SK-N-SH (cell line): Measurements from ENCODE around the gene GLIS1. TPM values are rescaled to one million over a fixed set of nuclear protein-coding genes. Genes with fewer than 3 reads are reported as not detected.
A peak's percentile ranks its signal among the peaks of the same experiment; 100 is the strongest.

Source experiments
- CTCF ChIA-PET: fragments of 300-600, 350-600 bp; formaldehyde crosslinking; extraction: SDS; loops from one replicate; lab custom pipeline; 2021; lab: Yijun Ruan, JAX
- POLR2A ChIA-PET: fragments of 350-600 bp; sonication (Branson Sonifier 250); formaldehyde crosslinking; extraction: SDS; loops from one replicate; lab custom pipeline; 2020; ENCODE audit warnings: antibody characterized with exemption, inconsistent platforms; lab: Yijun Ruan, JAX
- DNase-seq: peaks from one replicate; pipeline ENCODE4 v3.0.0; 2012
- H2AFZ ChIP-seq: fragments of 200-600 bp; sonication (generic); 2 replicates; pipeline ENCODE4 v1.8.1; 2016; ENCODE audit warnings: antibody characterized with exemption, mild to moderate bottlenecking, low read depth
- H3F3A ChIP-seq: fragments of 200-600 bp; sonication (generic); replicated peaks from 2 replicates; pipeline ENCODE3; 2016; ENCODE audit warnings: antibody characterized with exemption, mild to moderate bottlenecking; ENCODE audit not compliant: insufficient read depth
- H3K27ac ChIP-seq, 2 experiments: fragments of 200-500 bp in 1 of 2; fragments of 200-600 bp in 1 of 2; sonication (Bioruptor generic) in 1 of 2; sonication (generic), shearing (Covaris generic) in 1 of 2; 2 replicates each; pipeline versions ENCODE4 v1.5.1 to v1.6.1; 2014 to 2016; ENCODE audit warnings: low read depth in 2 of 2, inconsistent platforms in 1 of 2, low read length in 1 of 2, mild to moderate bottlenecking in 1 of 2, mixed read lengths in 1 of 2
- H3K27me3 ChIP-seq: fragments of 200-600 bp; sonication (generic), shearing (Covaris generic); 2 replicates; pipeline ENCODE4 v1.6.1; 2016; ENCODE audit warnings: mixed run types; ENCODE audit not compliant: insufficient read depth
- H3K36me3 ChIP-seq, 2 experiments: fragments of 200-500 bp in 1 of 2; fragments of 200-600 bp in 1 of 2; sonication (Bioruptor generic) in 1 of 2; sonication (generic) in 1 of 2; replicated peaks in 1 of 2; 2 replicates each; pipeline versions ENCODE3 to v1.5.1; 2014 to 2016; ENCODE audit warnings: low read length in 1 of 2, mild to moderate bottlenecking in 1 of 2; ENCODE audit not compliant: insufficient read depth in 2 of 2, control insufficient read depth in 1 of 2
- H3K4me1 ChIP-seq, 2 experiments: fragments of 200-500 bp in 1 of 2; fragments of 200-600 bp in 1 of 2; sonication (Bioruptor generic) in 1 of 2; sonication (generic), shearing (Covaris generic) in 1 of 2; 2 replicates each; pipeline versions ENCODE4 v1.5.1 to v1.6.1; 2014 to 2016; ENCODE audit warnings: low read depth in 1 of 2, low read length in 1 of 2, mixed run types in 1 of 2; ENCODE audit not compliant: insufficient read depth in 2 of 2, control insufficient read depth in 1 of 2
- H3K4me2 ChIP-seq: fragments of 200-600 bp; sonication (generic), shearing (Covaris generic); 2 replicates; pipeline ENCODE4 v1.6.1; 2017; ENCODE audit warnings: mixed run types
- H3K4me3 ChIP-seq, 2 experiments: fragments of 200-500 bp in 1 of 2; fragments of 200-600 bp in 1 of 2; sonication (Bioruptor generic) in 1 of 2; sonication (generic), shearing (Covaris generic) in 1 of 2; 2 replicates each; pipeline versions ENCODE4 v1.5.1 to v1.8.1; 2014 to 2016; ENCODE audit warnings: low read depth in 2 of 2, inconsistent platforms in 1 of 2, low read length in 1 of 2, mild to moderate bottlenecking in 1 of 2, mixed read lengths in 1 of 2, moderate library complexity in 1 of 2
- H3K79me2 ChIP-seq: fragments of 200-600 bp; sonication (generic); 2 replicates; pipeline ENCODE4 v1.8.1; 2017; ENCODE audit warnings: mild to moderate bottlenecking; ENCODE audit not compliant: insufficient read depth
- H3K9ac ChIP-seq: fragments of 200-600 bp; sonication (generic); 2 replicates; pipeline ENCODE4 v1.6.1; 2017; ENCODE audit warnings: mixed run types
- H3K9me2 ChIP-seq: fragments of 200-600 bp; sonication (generic); 2 replicates; pipeline ENCODE4 v1.6.1; 2017; ENCODE audit warnings: mixed run types
- H3K9me3 ChIP-seq: fragments of 200-600 bp; sonication (generic); 2 replicates; pipeline ENCODE4 v1.6.1; 2017; ENCODE audit warnings: mixed run types, mild to moderate bottlenecking, moderate library complexity
- H4K20me1 ChIP-seq: fragments of 200-600 bp; sonication (generic); 2 replicates; pipeline ENCODE4 v1.6.1; 2017; ENCODE audit warnings: mild to moderate bottlenecking, mixed run types; ENCODE audit not compliant: insufficient read depth
- CHD2 ChIP-seq: fragments of 150-350 bp; IDR thresholded peaks from 2 replicates; pipeline ENCODE4 v1.6.1; 2018; ENCODE audit warnings: low read length; ENCODE audit not compliant: partially characterized antibody
- ELF1 ChIP-seq: IDR thresholded peaks from 2 replicates; pipeline ENCODE4 v1.4.0; 2012
- FOXJ3 ChIP-seq: sonication (generic); formaldehyde crosslinking; IDR thresholded peaks from 2 replicates; pipeline ENCODE4 v1.5.1; 2020; ENCODE audit warnings: mild to moderate bottlenecking, missing genetic modification reagents
- MXI1 ChIP-seq: IDR thresholded peaks from 2 replicates; pipeline ENCODE4 v1.6.1; 2012; ENCODE audit warnings: mild to moderate bottlenecking, low read depth, low read length, improper control_type of control experiment
- NFIC ChIP-seq: IDR thresholded peaks from 2 replicates; pipeline ENCODE4 v1.4.0; 2012; ENCODE audit warnings: borderline replicate concordance
- RAD21 ChIP-seq: IDR thresholded peaks from 2 replicates; pipeline ENCODE4 v1.6.1; 2012; ENCODE audit warnings: mild to moderate bottlenecking, low read length
- RXRA ChIP-seq: IDR thresholded peaks from 2 replicates; pipeline ENCODE4 v1.4.0; 2012; ENCODE audit warnings: low read depth, mild to moderate bottlenecking, borderline replicate concordance
- SMC3 ChIP-seq: IDR thresholded peaks from 2 replicates; pipeline ENCODE4 v1.6.1; 2012; ENCODE audit warnings: low read depth, low read length, improper control_type of control experiment
- YY1 ChIP-seq: IDR thresholded peaks from 2 replicates; pipeline ENCODE4 v1.4.0; 2012; ENCODE audit warnings: low read depth, mild to moderate bottlenecking
- WGBS: methylation state at CpG from one replicate; pipeline ENCODE4 v1.1.6; 2017; ENCODE audit warnings: low lambda C conversion rate; 5-methylcytosine and 5-hydroxymethylcytosine counted together
- polyA plus RNA-seq, 3 experiments: library from polyadenylated mRNA; depleted of rRNA; stranded (reverse); fragments of >200 nt; gene quantifications; 2 replicates each; pipeline ENCODE4 v1.2.3, GENCODE V29; 2012
- TF ChIP-seq, protein P1 (sequence below): fragments of 200-600 bp; sonication (generic); IDR thresholded peaks from 2 replicates; pipeline ENCODE4 v1.6.1; 2017; ENCODE audit warnings: antibody characterized with exemption, mild to moderate bottlenecking, moderate library complexity
- TF ChIP-seq, protein P2 (sequence below): fragments of 150-350 bp; IDR thresholded peaks from 2 replicates; pipeline ENCODE4 v1.6.1; 2017; ENCODE audit warnings: antibody characterized with exemption, low read length, low read depth, borderline replicate concordance
- TF ChIP-seq, protein P3 (sequence below): fragments of 150-350 bp; IDR thresholded peaks from 2 replicates; pipeline ENCODE4 v1.6.1; 2016; ENCODE audit warnings: mild to moderate bottlenecking, low read depth, low read length
- TF ChIP-seq, protein P4 (sequence below): IDR thresholded peaks from 2 replicates; pipeline ENCODE4 v1.4.0; 2012; ENCODE audit warnings: low read depth

Gene GLIS1
- polyA plus RNA-seq, 1 of the 3 experiments (the other 2 are of a cell fraction): 0.13 TPM

DNA sequence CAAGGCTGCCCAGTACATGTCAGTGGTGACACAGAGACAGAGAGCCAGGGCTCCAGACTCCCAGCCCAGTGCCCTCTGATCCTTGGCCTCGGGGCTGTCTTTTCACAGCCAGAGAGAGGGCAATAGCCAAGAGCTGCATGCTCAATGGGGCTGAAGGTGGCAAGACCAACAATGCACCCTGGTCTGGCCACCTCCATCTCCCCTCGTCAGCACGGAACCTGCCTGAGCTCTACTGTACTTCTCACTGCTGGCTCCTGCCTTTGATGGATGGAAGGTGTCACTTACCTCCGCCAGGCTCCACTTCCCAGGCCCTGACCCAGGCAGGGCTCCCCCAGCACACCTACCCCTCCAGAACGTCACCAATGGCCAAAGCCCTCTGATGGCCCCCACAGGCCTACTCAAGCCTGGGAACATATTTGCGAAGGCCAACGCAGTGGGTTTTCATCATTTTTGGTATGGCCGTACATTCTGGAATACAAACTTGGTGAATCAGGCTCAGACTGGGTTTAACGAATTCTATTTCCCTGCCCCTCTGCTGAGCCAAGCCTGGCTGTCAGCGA, 191.7 kb downstream of the GLIS1 start (continued):
- TF ChIP-seq, protein P1, sequence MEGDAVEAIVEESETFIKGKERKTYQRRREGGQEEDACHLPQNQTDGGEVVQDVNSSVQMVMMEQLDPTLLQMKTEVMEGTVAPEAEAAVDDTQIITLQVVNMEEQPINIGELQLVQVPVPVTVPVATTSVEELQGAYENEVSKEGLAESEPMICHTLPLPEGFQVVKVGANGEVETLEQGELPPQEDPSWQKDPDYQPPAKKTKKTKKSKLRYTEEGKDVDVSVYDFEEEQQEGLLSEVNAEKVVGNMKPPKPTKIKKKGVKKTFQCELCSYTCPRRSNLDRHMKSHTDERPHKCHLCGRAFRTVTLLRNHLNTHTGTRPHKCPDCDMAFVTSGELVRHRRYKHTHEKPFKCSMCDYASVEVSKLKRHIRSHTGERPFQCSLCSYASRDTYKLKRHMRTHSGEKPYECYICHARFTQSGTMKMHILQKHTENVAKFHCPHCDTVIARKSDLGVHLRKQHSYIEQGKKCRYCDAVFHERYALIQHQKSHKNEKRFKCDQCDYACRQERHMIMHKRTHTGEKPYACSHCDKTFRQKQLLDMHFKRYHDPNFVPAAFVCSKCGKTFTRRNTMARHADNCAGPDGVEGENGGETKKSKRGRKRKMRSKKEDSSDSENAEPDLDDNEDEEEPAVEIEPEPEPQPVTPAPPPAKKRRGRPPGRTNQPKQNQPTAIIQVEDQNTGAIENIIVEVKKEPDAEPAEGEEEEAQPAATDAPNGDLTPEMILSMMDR: no peak

DNA sequence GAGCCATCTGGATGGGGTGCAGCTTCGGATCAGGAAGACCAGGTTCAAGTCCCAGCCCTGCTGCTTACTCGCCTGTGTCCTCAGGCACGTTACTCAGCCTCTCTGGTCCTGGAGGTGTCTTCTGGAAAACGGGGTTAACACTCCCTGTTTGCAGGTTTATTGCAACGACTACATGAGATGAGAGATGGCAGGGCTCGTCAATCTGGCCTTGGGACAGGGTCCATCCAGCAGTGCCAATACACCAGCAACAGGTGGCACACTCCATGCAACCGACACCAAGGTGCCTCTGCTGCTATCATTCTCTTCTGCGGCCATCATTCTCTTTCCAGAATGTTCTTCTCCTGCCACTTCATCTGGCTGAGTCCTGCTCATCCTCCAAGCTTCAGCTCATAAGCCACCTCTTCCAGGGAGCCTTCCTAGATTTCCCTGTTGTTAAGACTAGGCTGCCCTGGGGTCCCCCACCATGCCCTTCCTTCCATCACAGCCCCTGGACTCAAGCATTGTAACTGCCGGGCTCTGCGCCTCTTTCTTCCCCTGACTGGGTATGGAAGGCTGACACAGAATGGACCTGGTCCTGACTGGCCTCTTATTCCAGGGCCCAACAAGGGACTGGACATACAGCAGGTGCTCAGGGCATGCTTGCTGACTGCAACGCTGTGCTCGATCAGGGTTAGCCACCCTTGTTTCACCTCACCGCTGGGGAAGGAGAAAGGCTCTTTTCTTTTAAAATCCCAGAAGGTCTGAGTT, 192.4 kb downstream of the GLIS1 start:
- Histone ChIP-seq H3K4me1 (peaks cover 6 to 48% of the 10 kb centered on the region in 2 experiments; a peak in 1 of 4 replicates), H3K9ac (no peak overlapping the region), H3K9me2 (no peaks in the 10 kb centered on the region), H3K4me2 (no peak overlapping the region), H3K9me3 (no peaks in the 10 kb centered on the region), H4K20me1 (no peaks in the 10 kb centered on the region), H3K4me3 (no peak overlapping the region), H2AFZ (no peak overlapping the region), H3K27ac (no peak overlapping the region), H3K36me3 (no peaks in the 10 kb centered on the region), H3K27me3 (no peaks in the 10 kb centered on the region), H3K79me2 (no peaks in the 10 kb centered on the region), H3F3A (no peaks in the 10 kb centered on the region)
- TF ChIP-seq RXRA (no peak), NFIC (no peak)
- peak; percentile 5 for DNase-seq
- WGBS: 83% methylated on average over 11 of the region's 13 CpGs
- CTCF ChIA-PET: interaction anchor here (1.1 to 1.2 kb wide), 2 partner anchors 14 to 95 kb away, joined by 3 read pairs; no protein-coding TSS in a partner anchor
- POLR2A ChIA-PET: no interaction called here

DNA sequence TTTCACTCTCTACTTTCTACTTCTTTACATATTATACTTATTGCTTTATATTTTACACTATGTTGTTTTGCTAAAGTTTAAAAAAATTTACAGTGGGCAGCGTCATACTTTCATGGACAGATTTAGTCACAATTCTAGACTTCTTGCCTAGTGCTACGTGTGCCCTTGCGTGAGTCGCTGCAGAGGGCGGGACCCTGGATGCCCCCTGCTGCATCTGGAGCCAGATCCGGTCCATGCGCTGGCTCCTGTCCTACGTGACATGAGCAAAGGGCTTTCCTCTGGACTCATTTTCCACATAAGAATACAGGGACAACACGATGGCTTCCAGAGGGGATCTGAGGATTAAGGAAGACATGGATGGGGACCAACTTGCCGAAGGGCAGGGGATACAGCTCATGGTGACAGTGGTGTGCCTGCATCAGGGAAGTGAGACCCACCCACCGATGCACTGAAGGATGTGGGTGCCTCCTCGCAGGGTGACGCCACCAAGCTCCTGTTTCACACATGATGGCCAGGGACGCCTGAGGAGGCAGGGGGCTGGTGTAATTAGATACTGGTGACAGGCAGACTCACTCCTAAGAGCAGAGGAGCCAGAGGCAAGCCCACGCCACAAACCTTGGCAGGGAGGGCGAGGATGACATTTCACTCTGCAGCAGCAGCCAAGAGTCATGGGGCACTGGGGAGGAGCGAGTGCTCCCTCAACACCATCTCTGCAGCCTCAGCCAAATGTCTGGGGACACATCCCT, 193.1 kb downstream of the GLIS1 start:
- POLR2A ChIA-PET: no interaction called here
- 77% methylated on average over 13 of the region's 17 CpGs for WGBS
- H3K9me2 ChIP-seq: no peaks in the 10 kb centered on the region
- no peak overlapping the region for H3K9ac ChIP-seq
- H3K79me2 ChIP-seq: no peaks in the 10 kb centered on the region
- CTCF ChIA-PET: interaction anchor here (1.1 to 1.2 kb wide), 2 partner anchors 13 to 96 kb away, joined by 3 read pairs; no protein-coding TSS in a partner anchor
- no peak overlapping the region for H3K4me3 ChIP-seq
- peaks cover 7 to 49% of the 10 kb centered on the region in 2 experiments; a peak in 1 of 4 replicates for H3K4me1 ChIP-seq
- H3K36me3 ChIP-seq: no peaks in the 10 kb centered on the region
- no peak overlapping the region for H2AFZ ChIP-seq
- no peak overlapping the region for H3K4me2 ChIP-seq
- H3F3A ChIP-seq: no peaks in the 10 kb centered on the region
- DNase-seq: peak; percentile 27
- no peaks in the 10 kb centered on the region for H3K9me3 ChIP-seq
- no peaks in the 10 kb centered on the region for H3K27me3 ChIP-seq
- H3K27ac ChIP-seq: no peak overlapping the region; a peak in 1 of 4 replicates
- H4K20me1 ChIP-seq: no peaks in the 10 kb centered on the region
- TF ChIP-seq CHD2 (no peak), FOXJ3 (no peak), RAD21 (no peak), MXI1 (no peak), SMC3 (no peak), ELF1 (no peak), YY1 (no peak)
- TF ChIP-seq, protein P2, sequence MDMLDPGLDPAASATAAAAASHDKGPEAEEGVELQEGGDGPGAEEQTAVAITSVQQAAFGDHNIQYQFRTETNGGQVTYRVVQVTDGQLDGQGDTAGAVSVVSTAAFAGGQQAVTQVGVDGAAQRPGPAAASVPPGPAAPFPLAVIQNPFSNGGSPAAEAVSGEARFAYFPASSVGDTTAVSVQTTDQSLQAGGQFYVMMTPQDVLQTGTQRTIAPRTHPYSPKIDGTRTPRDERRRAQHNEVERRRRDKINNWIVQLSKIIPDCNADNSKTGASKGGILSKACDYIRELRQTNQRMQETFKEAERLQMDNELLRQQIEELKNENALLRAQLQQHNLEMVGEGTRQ: no peak
- TF ChIP-seq, protein P3, sequence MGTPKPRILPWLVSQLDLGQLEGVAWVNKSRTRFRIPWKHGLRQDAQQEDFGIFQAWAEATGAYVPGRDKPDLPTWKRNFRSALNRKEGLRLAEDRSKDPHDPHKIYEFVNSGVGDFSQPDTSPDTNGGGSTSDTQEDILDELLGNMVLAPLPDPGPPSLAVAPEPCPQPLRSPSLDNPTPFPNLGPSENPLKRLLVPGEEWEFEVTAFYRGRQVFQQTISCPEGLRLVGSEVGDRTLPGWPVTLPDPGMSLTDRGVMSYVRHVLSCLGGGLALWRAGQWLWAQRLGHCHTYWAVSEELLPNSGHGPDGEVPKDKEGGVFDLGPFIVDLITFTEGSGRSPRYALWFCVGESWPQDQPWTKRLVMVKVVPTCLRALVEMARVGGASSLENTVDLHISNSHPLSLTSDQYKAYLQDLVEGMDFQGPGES: no peak
- TF ChIP-seq, protein P1: no peak
- TF ChIP-seq, protein P4, sequence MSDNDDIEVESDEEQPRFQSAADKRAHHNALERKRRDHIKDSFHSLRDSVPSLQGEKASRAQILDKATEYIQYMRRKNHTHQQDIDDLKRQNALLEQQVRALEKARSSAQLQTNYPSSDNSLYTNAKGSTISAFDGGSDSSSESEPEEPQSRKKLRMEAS: no peak
